GM18511 (cell line): ENCODE measurements around the gene HGS.
"Not testable (repeated sequence)": the region's sequence is repeated elsewhere in the genome, so short reads cannot be mapped to it uniquely, and the experiment has no call there.

Source experiments
- ATAC-seq: cut with Tn5 transposase; IDR thresholded peaks from one replicate; pipeline ENCODE4 v1.9.1; 2021; ENCODE audit warnings: mild to moderate bottlenecking, moderate library complexity; ENCODE audit not compliant: unreplicated experiment

HGS gene

GRCh38 chr17:81656118-81656743 is 27.6 kb upstream of the HGS start, which contains the start of gene PDE6G:
TSS of gene PDE6G (minus strand) at chr17:81656542. CDS start at chr17:81653305, 3,237 bp downstream.
- no peak for ATAC-seq

DNA sequence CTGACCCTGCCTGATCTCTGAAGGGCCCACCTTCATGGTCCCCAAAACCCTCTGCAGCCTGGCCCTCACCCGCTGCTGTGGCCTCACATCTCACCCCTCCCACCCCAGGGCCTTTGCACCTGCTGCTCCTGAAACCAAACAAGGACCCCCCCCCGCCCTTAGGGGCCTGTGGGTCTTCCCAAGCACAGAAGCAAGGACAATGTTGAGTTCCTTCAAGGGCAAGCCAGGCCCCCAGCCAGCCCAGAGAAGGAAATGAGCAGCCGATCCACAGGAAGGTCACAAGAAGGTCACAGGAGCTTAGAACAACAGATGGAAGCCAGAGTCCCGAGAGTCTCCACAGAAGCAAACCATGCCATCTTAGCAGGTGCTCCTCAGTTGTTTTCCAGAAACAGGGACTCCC is 27.0 kb upstream of the HGS start:
- ATAC-seq: no peak

DNA sequence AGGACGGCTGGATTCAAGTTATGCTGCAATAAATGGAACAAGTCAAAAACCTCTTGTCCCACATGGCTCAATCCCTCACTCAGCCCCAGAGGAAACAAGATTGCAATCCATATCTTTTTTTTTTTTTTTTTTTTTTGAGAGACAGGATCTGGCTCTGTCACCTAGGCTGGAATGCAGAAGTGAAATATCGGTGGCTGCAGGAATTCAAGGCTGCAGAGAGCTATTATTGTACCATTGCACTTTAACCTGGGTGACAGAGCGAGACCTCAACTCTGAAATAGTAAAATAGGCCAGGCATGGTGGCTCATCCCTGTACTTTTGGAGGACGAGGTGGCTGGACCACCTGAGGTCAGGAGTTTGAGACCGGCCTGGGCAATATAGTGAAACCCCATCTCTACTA is 24.8 kb upstream of the HGS start:
- no peak for ATAC-seq

DNA sequence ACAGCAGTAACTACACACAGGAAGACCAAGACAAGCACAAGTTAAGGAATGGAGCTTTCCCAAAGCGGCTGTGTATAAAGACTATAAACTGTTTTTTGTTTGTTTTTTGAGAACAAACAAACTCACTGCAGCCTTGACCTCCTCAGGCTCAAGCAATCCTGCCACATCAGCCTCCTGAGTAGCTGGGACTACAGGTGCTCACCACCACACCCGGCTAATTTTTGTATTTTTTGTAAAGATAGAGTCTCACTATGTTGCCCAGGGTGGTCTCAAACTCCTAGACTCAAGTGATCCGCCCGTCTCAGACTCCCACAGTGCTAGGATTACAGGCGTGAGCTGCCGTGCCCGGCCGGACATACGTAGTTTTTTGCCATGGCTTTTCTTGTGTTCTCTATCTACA is 23.4 kb upstream of the HGS start:
- no peak for ATAC-seq

GRCh38 chr17:81662002-81662401 is 21.8 kb upstream of the HGS start:
- ATAC-seq: no peak

DNA sequence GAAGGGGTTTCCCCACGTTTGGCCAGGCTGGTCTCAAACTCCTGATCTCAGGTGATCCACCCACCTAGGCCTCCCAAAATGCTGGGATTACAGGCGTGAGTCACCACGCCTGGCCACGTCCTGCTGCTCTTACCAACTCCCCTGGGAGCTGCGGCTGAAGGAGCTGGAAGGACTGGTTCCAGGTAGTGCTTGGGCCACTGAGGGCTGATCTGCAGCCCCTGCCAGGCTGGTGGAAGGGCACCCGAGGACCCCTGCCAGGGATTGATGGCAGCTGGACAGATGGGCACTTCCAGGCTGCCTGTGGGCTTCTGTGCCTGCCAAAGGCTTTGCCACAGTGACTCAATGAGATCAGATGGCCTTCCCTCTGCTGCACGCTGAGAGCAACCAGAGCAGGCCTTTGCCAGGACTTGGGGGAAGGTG is 19.8 kb upstream of the HGS start:
- no peak for ATAC-seq

GRCh38 chr17:81665205-81666091 is 18.4 kb upstream of the HGS start:
- peak; percentile 28 for ATAC-seq

DNA sequence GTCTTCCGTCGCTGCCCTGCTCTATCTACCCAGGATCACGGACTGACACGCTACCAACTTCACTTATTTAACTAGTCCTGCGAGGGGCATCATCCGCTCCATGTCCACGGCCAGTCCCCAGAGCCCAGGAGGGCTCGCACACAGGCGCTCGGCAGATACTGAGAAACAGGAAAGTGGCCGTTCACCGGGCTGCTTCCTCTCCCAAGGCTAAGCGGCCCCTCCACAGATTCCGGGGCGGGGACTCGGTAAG is 17.8 kb upstream of the HGS start:
- ATAC-seq: peak; percentile 11

- peak; percentile 92 for ATAC-seq
Observed at GRCh38 chr17:81666342-81667191, 17.2 kb upstream of the HGS start, which contains the start of the genes CCDC137 and OXLD1. TSS of gene CCDC137 (plus strand) at chr17:81666737. CDS start at chr17:81666767, 30 bp downstream. TSS of gene OXLD1 (minus strand) at chr17:81666605. CDS start at chr17:81666577, 28 bp downstream.

- ATAC-seq: no peak
Observed at GRCh38 chr17:81667754-81668153, 16.1 kb upstream of the HGS start.

- ATAC-seq: no peak
Observed at GRCh38 chr17:81672504-81672903, 11.3 kb upstream of the HGS start.

- no peak for ATAC-seq
Observed at GRCh38 chr17:81672954-81673353, 10.9 kb upstream of the HGS start.

DNA sequence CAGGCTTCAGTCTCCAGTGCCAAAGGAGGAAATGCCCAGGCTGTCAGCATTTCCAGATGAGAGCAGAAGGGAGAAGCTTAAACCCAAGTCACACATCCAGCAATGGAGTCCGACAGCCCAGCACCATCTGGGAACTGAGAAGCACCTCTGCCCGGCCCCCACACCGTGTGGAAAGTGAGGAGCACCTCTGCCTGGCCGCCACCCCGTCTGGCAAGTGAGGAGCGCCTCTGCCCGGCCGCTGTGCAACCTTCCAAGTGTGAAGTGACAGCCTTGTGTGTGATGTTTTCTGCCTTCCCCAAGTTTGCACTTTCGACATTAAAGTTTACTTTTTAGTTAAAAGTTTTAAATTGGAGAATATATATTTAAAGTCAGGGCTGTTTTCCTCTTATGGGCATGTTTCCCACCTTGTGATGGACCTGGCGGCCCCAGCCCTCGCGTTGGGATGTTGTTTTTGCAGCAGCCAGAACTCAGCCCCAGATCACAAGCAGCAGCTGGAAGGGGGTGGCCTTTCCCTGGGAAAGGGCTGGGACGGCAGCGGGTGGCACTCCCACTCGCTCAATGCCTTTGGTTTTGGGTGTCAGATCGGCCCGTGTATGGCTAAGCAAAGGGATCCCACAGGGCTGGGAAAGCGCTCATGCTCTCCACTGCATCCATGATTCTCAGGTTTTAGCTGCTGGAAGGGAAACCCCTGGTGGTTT is 10.1 kb upstream of the HGS start:
- no peak for ATAC-seq

DNA sequence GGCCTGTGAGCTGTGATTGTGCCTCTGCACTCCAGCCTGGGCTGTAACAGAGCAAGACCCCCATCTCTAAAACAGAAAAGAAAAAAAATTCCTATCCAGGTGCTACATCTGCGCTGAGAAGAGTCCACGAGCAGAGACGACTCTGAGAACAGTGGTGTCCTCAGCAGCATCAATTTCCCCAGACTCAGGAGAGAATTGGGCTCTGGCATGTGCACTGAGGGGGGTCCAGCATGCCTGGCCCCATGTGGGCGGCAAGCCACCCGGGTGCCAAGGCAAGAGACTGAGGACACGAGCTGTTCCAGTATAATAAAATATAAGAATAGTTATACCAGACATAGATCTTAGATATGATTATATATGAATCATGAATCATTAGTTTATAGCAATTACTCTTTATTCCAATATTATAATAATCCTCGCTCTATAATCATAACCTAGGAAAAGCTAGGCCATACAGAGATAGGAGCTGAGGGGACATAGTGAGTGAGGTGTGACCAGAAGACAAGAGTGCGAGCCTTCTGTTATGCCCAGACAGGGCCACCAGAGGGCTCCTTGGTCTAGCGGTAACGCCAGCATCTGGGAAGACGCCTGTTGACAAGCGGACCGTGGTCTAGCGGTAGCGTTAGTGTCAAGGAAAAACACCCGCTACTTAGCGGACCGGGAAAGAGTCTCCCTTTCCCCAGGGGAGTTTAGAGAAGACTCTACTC is 8.1 kb upstream of the HGS start:
- ATAC-seq: not testable (repeated sequence)

DNA sequence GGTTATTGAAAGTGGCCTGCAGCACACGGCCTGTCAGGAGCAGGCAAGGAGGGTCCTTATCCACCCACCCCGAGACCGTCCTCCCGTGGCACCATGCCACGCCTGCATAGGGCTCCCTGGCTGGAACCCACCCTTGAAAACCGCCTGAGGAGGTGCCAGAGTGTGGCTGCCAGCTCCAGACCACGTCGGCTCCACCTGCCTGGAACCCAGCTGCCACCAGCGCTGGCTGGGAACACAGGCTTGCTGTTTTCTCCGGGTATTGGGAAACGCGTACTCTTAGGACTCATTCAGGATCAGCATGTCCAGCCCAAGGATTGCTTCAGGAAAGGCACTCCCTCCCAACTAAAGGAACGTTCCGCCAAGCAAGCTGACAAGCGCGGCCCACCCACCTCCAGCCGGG is 6.9 kb upstream of the HGS start:
- ATAC-seq: no peak

DNA sequence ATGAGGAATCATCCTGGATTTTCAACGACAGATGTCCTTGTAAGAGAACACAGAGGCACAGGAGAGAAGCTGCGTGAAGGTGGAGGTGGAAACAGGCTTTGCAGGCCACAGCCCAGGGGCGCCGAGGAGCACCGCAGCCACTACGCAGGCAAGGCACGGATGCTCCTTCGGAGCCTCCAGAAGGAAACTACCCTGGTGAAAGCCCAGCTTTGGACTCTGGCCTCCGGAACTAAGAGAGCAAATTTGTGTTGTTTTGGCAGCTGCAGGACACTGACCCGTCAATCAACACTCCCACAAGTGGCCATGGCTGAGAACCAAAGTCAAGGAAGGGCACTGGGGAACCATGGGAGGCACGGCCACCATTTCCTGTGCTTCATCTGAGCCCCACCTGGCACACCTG is 3.7 kb upstream of the HGS start:
- ATAC-seq: no peak

GRCh38 chr17:81681672-81682071 is 2.1 kb upstream of the HGS start:
- ATAC-seq: no peak

DNA sequence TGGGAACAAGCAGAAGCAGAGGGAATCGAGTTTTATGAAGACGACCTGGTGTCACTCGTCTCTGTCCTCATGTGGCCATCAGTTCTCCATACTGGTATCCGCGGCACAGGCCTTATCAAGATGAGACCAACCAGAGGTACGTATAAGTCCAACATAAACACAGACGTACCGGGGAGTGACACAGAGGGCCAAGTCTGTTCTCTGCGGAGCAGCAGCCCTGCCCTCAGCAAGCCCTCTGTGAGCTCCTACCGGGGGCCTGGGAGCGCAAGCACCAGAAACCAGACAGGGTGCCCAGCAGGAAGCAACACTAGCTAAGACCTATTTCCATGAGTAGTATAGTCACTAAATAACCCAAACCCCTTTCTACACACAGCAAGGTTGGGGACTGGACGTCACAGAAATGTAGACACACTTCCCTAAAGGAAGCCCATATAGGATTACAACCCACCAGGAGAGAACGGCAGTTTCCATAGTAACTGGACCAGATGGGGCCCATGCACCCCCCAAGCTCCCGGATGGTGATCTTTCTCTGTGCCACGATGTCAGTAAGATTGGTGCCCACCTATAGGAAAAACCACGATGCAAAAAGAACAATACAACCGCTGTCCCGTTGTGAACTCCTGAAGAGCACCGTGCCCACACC is 1.1 kb upstream of the HGS start:
- no peak for ATAC-seq

DNA sequence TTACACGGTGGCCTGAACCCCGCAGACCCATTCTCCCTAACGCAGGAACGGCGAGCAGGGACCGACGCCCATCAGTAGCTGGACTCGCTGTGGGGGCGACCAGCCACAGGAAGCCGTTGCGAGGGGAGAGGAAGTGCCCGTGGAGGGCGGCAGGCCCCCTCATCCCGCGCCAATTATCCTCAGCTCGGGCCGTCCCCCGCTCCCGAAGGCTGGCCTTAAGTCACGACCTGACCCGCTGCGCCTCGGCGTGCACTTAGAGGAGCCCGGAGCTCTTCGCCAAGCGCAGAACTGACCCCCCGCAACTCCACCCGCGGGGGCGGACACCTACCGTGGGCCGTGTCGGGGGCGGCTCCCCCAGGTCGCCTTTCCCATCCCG is 615 bp upstream of the HGS start:
- peak; percentile 14 for ATAC-seq

DNA sequence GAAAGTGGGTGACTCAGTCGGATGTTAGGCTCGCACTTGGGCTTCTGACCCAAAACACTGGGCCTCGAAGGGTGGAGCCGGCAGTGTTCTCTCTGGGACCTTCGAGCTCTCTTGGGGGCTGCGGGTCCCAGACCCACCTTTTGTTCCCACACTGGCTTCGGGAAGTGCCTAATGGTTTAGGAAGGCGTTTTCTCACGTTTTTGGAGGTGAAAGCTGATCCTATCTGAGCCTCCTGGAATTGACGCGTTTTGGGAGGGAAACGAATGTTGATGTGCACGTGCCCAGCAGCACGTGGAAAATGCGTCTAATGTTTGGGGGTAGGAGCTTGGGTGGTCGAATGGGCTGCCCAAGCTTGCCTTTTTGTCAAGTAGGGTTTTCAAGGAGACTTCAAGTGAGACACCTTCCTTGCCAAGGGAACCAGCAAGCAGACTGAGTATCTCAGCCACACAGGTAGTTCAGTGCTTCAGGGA is 666 bp downstream of the HGS start:
- no peak for ATAC-seq
